ENCODE data around the gene B3GNT8. TPM values are rescaled to one million over a fixed set of nuclear protein-coding genes. Genes with fewer than 3 reads are reported as not detected.

The B3GNT8 gene
- total and polyA plus RNA-seq, 9 of the 15 experiments (the other 6 are each of a cell fraction or from before 2014, with no cell fraction given) = 0.11 to 2.9 (median 0.65) TPM; not detected in 2

GRCh38 chr19:41397086-41398049 is 29.8 kb downstream of the B3GNT8 start, which contains the start of the genes BCKDHA and EXOSC5 (continued):
- TF ChIP-seq MGA (IDR thresholded peaks at IDR 0.05) = peak; percentile 91
- no peak for TF ChIP-seq ZNF655 (CRISPR knock-in tag; IDR thresholded peaks at IDR 0.05)
- no peak for TF ChIP-seq XRCC4 (IDR thresholded peaks at IDR 0.05; ENCODE audit: extremely low read depth, insufficient read depth, insufficient read length)
- no peak for TF ChIP-seq EWSR1 (IDR thresholded peaks at IDR 0.05; ENCODE audit: borderline replicate concordance, low read depth, partially characterized antibody)
- TF ChIP-seq PHB (CRISPR knock-in tag; IDR thresholded peaks at IDR 0.05) = no peak
- peak; percentile 53; the same call in 1 of the 2 replicates for TF ChIP-seq MBD2 (IDR thresholded peaks at IDR 0.05; ENCODE audit: borderline replicate concordance, low read depth)
- TF ChIP-seq POLR3A (IDR thresholded peaks at IDR 0.05; ENCODE audit: borderline replicate concordance, extremely low read depth, insufficient read depth, insufficient read length) = no peak
- no peak for TF ChIP-seq ZBTB5 (IDR thresholded peaks at IDR 0.05)
- peak; percentile 59; the same call in 1 of the 2 replicates for TF ChIP-seq GMEB1 (CRISPR knock-in tag; IDR thresholded peaks at IDR 0.05)

Measured in K562 (cell line).